NCI-H82 treated with DMSO at 0.1 percent for 48 hours (cell line): ENCODE data around the gene FAM83G.
"Not testable (repeated sequence)": the region's sequence is repeated elsewhere in the genome, so short reads cannot be mapped to it uniquely, and the experiment has no call there.

ENCODE experiments used
- DNase-seq: peaks from one replicate; lab custom pipeline; 2025; ENCODE audit not compliant: unreplicated experiment; lab: John Stamatoyannopoulos, UW

Gene FAM83G

GRCh38 chr17:19004421-19005136 is at the start of gene FAM83G:
Gene FAM83G (minus strand): TSS chr17:19004764. CDS start chr17:19004041, 723 bp downstream.
- DNase-seq = no peak

GRCh38 chr17:19048826-19049225 is 44.3 kb upstream of the FAM83G start:
- not testable (repeated sequence) for DNase-seq

GRCh38 chr17:19047510-19047909 is 42.9 kb upstream of the FAM83G start:
- DNase-seq = not testable (repeated sequence)

- DNase-seq = not testable (repeated sequence)
These were observed 42.3 kb upstream of the FAM83G start, which contains the start of gene GRAP for GRCh38 chr17:19046782-19047375. Gene GRAP (minus strand): TSS chr17:19046957. CDS start chr17:19046926, 31 bp downstream.

- DNase-seq = not testable (repeated sequence)
These were observed 40.1 kb upstream of the FAM83G start for GRCh38 chr17:19044643-19045042.

- DNase-seq = not testable (repeated sequence)
These were observed 38.5 kb upstream of the FAM83G start for GRCh38 chr17:19043032-19043431.

GRCh38 chr17:19042369-19042768 is 37.8 kb upstream of the FAM83G start:
- not testable (repeated sequence) for DNase-seq

GRCh38 chr17:19041871-19042270 is 37.3 kb upstream of the FAM83G start:
- not testable (repeated sequence) for DNase-seq

GRCh38 chr17:19040350-19040749 is 35.8 kb upstream of the FAM83G start:
- DNase-seq = not testable (repeated sequence)

GRCh38 chr17:19038730-19039129 is 34.2 kb upstream of the FAM83G start:
- DNase-seq = not testable (repeated sequence)

GRCh38 chr17:19038007-19038406 is 33.4 kb upstream of the FAM83G start:
- DNase-seq = not testable (repeated sequence)

GRCh38 chr17:19037547-19037946 is 33.0 kb upstream of the FAM83G start:
- not testable (repeated sequence) for DNase-seq

GRCh38 chr17:19036186-19036585 is 31.6 kb upstream of the FAM83G start:
- DNase-seq = not testable (repeated sequence)

GRCh38 chr17:19032377-19032988 is 27.9 kb upstream of the FAM83G start:
- DNase-seq = not testable (repeated sequence)

- not testable (repeated sequence) for DNase-seq
These were observed 27.2 kb upstream of the FAM83G start for GRCh38 chr17:19031729-19032128.

GRCh38 chr17:19030771-19031449 is 26.3 kb upstream of the FAM83G start:
- not testable (repeated sequence) for DNase-seq

GRCh38 chr17:19029740-19030139 is 25.2 kb upstream of the FAM83G start:
- not testable (repeated sequence) for DNase-seq

GRCh38 chr17:19028671-19029070 is 24.1 kb upstream of the FAM83G start:
- DNase-seq = not testable (repeated sequence)

GRCh38 chr17:19024101-19025078 is 19.8 kb upstream of the FAM83G start:
- DNase-seq = no peak
